A549 (cell line): Measurements from ENCODE around the gene SLCO4A1. TPM values are rescaled to one million over a fixed set of nuclear protein-coding genes. Genes with fewer than 3 reads are reported as not detected.

Source experiments
- ATAC-seq, 2 experiments: fragments of 200-7000 bp in 1 of 2; fragments of >200 bp in 1 of 2; cut with Nextera tagmentation in 1 of 2; cut with Tn5 transposase in 1 of 2; 3 replicates each; pipeline versions ENCODE4 v1.8.0 to v1.9.1; 2018 to 2020; ENCODE audit warnings: mild to moderate bottlenecking in 1 of 2, moderate library complexity in 1 of 2
- CTCF ChIA-PET: fragments of 300-600 bp; sonication (Branson Sonifier 250); formaldehyde crosslinking; extraction: SDS; loops from one replicate; lab custom pipeline; 2021; ENCODE audit warnings: antibody characterized with exemption, inconsistent platforms; lab: Yijun Ruan, JAX
- POLR2A ChIA-PET: fragments of 350-600 bp; formaldehyde crosslinking; extraction: SDS; loops from one replicate; lab custom pipeline; 2021; ENCODE audit warnings: antibody characterized with exemption, inconsistent platforms; lab: Yijun Ruan, JAX
- DNase-seq, 2 experiments: peaks; one replicate each; pipeline versions ENCODE4 v3.0.0 to v3.0.0-alpha.2; 2011 to 2016; ENCODE audit warnings: low read depth in 1 of 2, low spot score in 1 of 2
- FAIRE-seq: peaks from 2 replicates; lab custom pipeline; 2011; peaks lifted over from hg19 to GRCh38; lab: Jason Lieb, UNC
- H3K27ac ChIP-seq, 2 experiments: fragments of >200 bp; sonication (Bioruptor Twin); formaldehyde crosslinking; 3 replicates each; pipeline ENCODE4 v1.5.1; 2016 to 2017
- H3K4me1 ChIP-seq: fragments of >200 bp; sonication (Bioruptor Twin); formaldehyde crosslinking; 3 replicates; pipeline ENCODE4 v1.6.1; 2016
- H3K4me2 ChIP-seq: fragments of >200 bp; sonication (Bioruptor Twin); formaldehyde crosslinking; 3 replicates; pipeline ENCODE4 v1.6.1; 2016
- H3K4me3 ChIP-seq: fragments of >200 bp; sonication (Bioruptor Twin); formaldehyde crosslinking; 3 replicates; pipeline ENCODE4 v1.5.1; 2016
- H3K9me3 ChIP-seq: fragments of >200 bp; sonication (Bioruptor Twin); formaldehyde crosslinking; 3 replicates; pipeline ENCODE4 v1.6.1; 2016
- CHD2 ChIP-seq: fragments of 150-350 bp; IDR thresholded peaks from 2 replicates; pipeline ENCODE4 v1.6.1; 2014; ENCODE audit warnings: low read length; ENCODE audit not compliant: partially characterized antibody
- EHF ChIP-seq: fragments of 250-450 bp; sonication (Bioruptor Pico); IDR thresholded peaks from 2 replicates; pipeline ENCODE4 v1.5.0; 2020; ENCODE audit warnings: mild to moderate bottlenecking
- EHMT2 ChIP-seq: fragments of 200-600 bp; sonication (generic); IDR thresholded peaks from 2 replicates; pipeline ENCODE4 v1.6.1; 2016; ENCODE audit warnings: antibody characterized with exemption, low read depth, mild to moderate bottlenecking, moderate library complexity
- ESRRA ChIP-seq: fragments of 150-350 bp; IDR thresholded peaks from 2 replicates; pipeline ENCODE4 v1.6.1; 2014; ENCODE audit warnings: mild to moderate bottlenecking, low read length, borderline replicate concordance
- FOSB ChIP-seq: fragments of 250-450 bp; sonication (Bioruptor Pico); IDR thresholded peaks from 2 replicates; pipeline ENCODE4 v1.5.0; 2020; ENCODE audit warnings: mild to moderate bottlenecking, moderate library complexity
- FOSL2 ChIP-seq, 2 experiments: fragments of 450-650 bp in 1 of 2; fragments of >200 bp in 1 of 2; sonication (Bioruptor Twin) in 1 of 2; formaldehyde crosslinking; IDR thresholded peaks; 2 replicates each; pipeline versions ENCODE4 v1.5.0 to v1.6.1; 2016 to 2020; ENCODE audit warnings: mild to moderate bottlenecking in 1 of 2, moderate library complexity in 1 of 2
- GATA3 ChIP-seq: IDR thresholded peaks from 2 replicates; pipeline ENCODE4 v1.6.1; 2012; ENCODE audit warnings: borderline replicate concordance
- HEYL ChIP-seq: fragments of 250-450 bp; sonication (Bioruptor Pico); IDR thresholded peaks from 2 replicates; pipeline ENCODE4 v1.8.0; 2021; ENCODE audit warnings: mild to moderate bottlenecking, moderate library complexity
- JUN ChIP-seq, 2 experiments: fragments of >200 bp; sonication (Bioruptor Twin); formaldehyde crosslinking; IDR thresholded peaks; 2 replicates in 1 of 2; 3 replicates in 1 of 2; pipeline ENCODE4 v1.6.1; 2016 to 2017
- NR3C1 ChIP-seq: fragments of >200 bp; sonication (Bioruptor Twin); formaldehyde crosslinking; IDR thresholded peaks from 3 replicates; pipeline ENCODE4 v1.6.1; 2017
- POLR2A ChIP-seq: IDR thresholded peaks from 2 replicates; pipeline ENCODE4 v1.6.1; 2012; ENCODE audit warnings: mild to moderate bottlenecking, low read length
- POLR2AphosphoS2 ChIP-seq: conservative IDR thresholded peaks from 2 replicates; pipeline ENCODE4 v1.6.1; 2012; ENCODE audit warnings: low read length, improper control_type of control experiment, inconsistent platforms
- RAD21 ChIP-seq, 2 experiments: fragments of >200 bp in 1 of 2; sonication (Bioruptor Twin) in 1 of 2; formaldehyde crosslinking in 1 of 2; IDR thresholded peaks in 1 of 2; conservative IDR thresholded peaks in 1 of 2; 2 replicates in 1 of 2; 3 replicates in 1 of 2; pipeline ENCODE4 v1.6.1; 2012 to 2018; ENCODE audit warnings: inconsistent platforms in 1 of 2
- RNF2 ChIP-seq: fragments of 200-600 bp; sonication (generic); IDR thresholded peaks from 2 replicates; pipeline ENCODE4 v1.6.1; 2016; ENCODE audit warnings: low read depth, mild to moderate bottlenecking, antibody characterized with exemption, moderate library complexity, borderline replicate concordance
- SREBF2 ChIP-seq: fragments of 450-650 bp; IDR thresholded peaks from 2 replicates; pipeline ENCODE4 v1.6.1; 2014; ENCODE audit warnings: mild to moderate bottlenecking, moderate library complexity
- ZC3H11A ChIP-seq: fragments of 450-650 bp; IDR thresholded peaks from 2 replicates; pipeline ENCODE4 v1.6.1; 2014; ENCODE audit warnings: antibody characterized with exemption, mild to moderate bottlenecking
- ZFP36 ChIP-seq: fragments of 450-650 bp; IDR thresholded peaks from 2 replicates; pipeline ENCODE4 v1.6.1; 2014; ENCODE audit warnings: borderline replicate concordance; ENCODE audit not compliant: partially characterized antibody
- WGBS: methylation state at CpG from one replicate; pipeline ENCODE4 v1.1.6; 2017; ENCODE audit errors: missing lambda C conversion rate; 5-methylcytosine and 5-hydroxymethylcytosine counted together
- polyA plus RNA-seq, 4 experiments: library from polyadenylated mRNA; depleted of rRNA in 3 of 4; stranded (reverse); fragments of >200 nt; fragmentation: RNase III in 1 of 4; extraction: RNeasy Plus Mini Kit Qiagen cat#74134 plus additional on column Dnase treatment in 1 of 4; gene quantifications; 2 replicates in 3 of 4; 3 replicates in 1 of 4; pipeline ENCODE4 v1.2.3, GENCODE V29; 2011 to 2017
- TF ChIP-seq, protein P1 (sequence below): fragments of 450-650 bp; IDR thresholded peaks from 2 replicates; pipeline ENCODE4 v1.6.1; 2014; ENCODE audit warnings: antibody characterized with exemption
- TF ChIP-seq, protein P2 (sequence below): IDR thresholded peaks from 2 replicates; pipeline ENCODE4 v1.6.1; 2012
- TF ChIP-seq, protein P3 (sequence below): IDR thresholded peaks from 2 replicates; pipeline ENCODE4 v1.6.1; 2012
- TF ChIP-seq, protein P4 (sequence below): fragments of >200 bp; sonication (Bioruptor Twin); formaldehyde crosslinking; IDR thresholded peaks from 3 replicates; pipeline ENCODE4 v1.6.1; 2016
- TF ChIP-seq, protein P5 (sequence below): fragments of >200 bp; sonication (Bioruptor Twin); formaldehyde crosslinking; IDR thresholded peaks from 2 replicates; pipeline ENCODE4 v1.6.1; 2016
- TF ChIP-seq, protein P6 (sequence below): fragments of 250-450 bp; sonication (Bioruptor Pico); IDR thresholded peaks from 2 replicates; pipeline ENCODE4 v1.5.0; 2021; ENCODE audit warnings: mild to moderate bottlenecking, moderate library complexity, borderline replicate concordance

The SLCO4A1 gene
- polyA plus RNA-seq, 2 of the 4 experiments (the other 2 are of a cell fraction), result 1.3 to 11.2 TPM

DNA sequence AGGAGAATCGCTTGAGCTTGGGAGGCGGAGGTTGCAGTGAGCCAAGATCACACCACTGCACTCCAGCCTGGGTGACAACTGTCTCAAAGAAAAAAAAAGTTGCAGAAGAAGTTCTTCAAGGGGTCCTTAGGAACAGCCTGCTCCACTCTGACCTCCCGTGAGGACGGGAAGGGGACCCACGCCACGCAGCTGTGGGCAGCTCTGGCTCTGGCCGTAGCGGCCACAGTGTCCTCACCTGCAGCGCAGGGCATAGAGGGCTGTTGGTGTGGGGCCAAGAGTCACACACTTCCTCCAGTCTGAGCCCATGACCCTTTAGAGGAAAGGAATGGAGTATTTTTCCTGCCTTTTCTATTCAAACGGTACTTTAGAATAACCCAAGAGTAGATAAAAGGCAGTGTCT is 71.7 kb downstream of the SLCO4A1 start:
- ChIA-PET CTCF (interaction anchor here (2.7 kb wide), 1 partner anchor 10 kb away, joined by 8 read pairs; no protein-coding TSS in a partner anchor), POLR2A (no interaction called here)

DNA sequence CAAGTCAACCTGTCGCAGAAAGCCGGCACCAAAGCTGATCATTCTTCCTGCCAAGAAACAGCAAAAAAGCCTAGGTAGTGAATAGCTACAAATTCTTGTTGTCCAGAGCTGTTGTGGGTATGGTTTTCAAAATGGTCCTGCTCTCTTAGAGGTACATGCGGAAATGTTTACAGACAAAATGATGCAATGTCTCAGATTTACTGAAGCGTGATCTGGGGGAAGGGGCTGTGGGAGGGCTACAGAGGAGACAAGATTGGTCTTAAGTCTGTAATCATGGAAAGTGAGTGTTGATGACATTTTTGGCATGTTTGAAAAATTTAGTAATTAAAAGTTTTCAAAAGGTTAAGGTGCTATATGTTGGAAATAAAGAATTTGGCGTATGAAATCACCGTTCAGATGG is 72.5 kb downstream of the SLCO4A1 start:
- Histone ChIP-seq H3K4me1 (peaks cover 5% of the 10 kb centered on the region; the same call in 1 of the 3 replicates), H3K9me3 (no peaks in the 10 kb centered on the region)
- WGBS, result 88% methylated on average over 6 of the region's 6 CpGs

More for the DNA sequence above, 71.7 kb downstream of the SLCO4A1 start:
- H3K4me3 ChIP-seq, result no peak overlapping the region
- H3K4me2 ChIP-seq, result no peak overlapping the region
- H3K9me3 ChIP-seq, result no peaks in the 10 kb centered on the region
- FAIRE-seq (no peak), ATAC-seq (no peak), DNase-seq (no peak)
- 89% methylated on average over 10 of the region's 10 CpGs for WGBS
- H3K27ac ChIP-seq, result no peak overlapping the region
- TF ChIP-seq ESRRA (no peak), EHF (no peak), HEYL (no peak), POLR2A (no peak), ZC3H11A (no peak), EHMT2 (no peak), GATA3 (no peak), NR3C1 (no peak), POLR2AphosphoS2 (no peak)
- TF ChIP-seq, protein P1, sequence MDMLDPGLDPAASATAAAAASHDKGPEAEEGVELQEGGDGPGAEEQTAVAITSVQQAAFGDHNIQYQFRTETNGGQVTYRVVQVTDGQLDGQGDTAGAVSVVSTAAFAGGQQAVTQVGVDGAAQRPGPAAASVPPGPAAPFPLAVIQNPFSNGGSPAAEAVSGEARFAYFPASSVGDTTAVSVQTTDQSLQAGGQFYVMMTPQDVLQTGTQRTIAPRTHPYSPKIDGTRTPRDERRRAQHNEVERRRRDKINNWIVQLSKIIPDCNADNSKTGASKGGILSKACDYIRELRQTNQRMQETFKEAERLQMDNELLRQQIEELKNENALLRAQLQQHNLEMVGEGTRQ, result no peak
- TF ChIP-seq, protein P2, sequence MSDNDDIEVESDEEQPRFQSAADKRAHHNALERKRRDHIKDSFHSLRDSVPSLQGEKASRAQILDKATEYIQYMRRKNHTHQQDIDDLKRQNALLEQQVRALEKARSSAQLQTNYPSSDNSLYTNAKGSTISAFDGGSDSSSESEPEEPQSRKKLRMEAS, result no peak
- peaks cover 5% of the 10 kb centered on the region; the same call in 1 of the 3 replicates for H3K4me1 ChIP-seq

DNA sequence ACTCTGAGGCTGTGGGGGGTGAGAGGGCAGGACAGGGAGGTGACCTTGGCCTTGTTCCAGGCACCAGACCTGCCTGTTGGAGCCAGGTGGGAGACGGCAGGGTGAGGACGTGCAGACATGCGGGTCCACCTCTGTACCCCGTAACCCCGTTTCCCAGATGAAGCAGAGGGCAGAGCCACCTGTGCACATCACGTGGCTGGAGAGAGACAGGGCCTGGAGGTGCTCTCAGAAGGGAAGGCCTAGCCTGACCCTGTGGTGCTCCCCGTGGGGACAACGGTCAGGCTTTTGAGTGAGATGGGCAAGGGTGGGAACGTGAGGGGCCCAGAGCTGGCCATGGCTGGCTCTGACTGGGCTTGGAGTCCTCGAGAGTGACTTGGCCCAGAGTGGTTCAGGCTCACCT is 72.9 kb downstream of the SLCO4A1 start:
- Histone ChIP-seq H3K4me2 (no peak overlapping the region), H3K4me1 (peaks cover 5% of the 10 kb centered on the region; the same call in 1 of the 3 replicates), H3K9me3 (no peaks in the 10 kb centered on the region), H3K4me3 (no peak overlapping the region), H3K27ac (no peak overlapping the region)
- DNase-seq, result no peak
- POLR2A ChIA-PET, result no interaction called here
- FAIRE-seq, result no peak
- 59% methylated on average over 9 of the region's 10 CpGs for WGBS
- TF ChIP-seq JUN (IDR thresholded peaks at IDR 0.05), result no peak
- TF ChIP-seq CHD2, result no peak
- no peak for TF ChIP-seq RAD21 (conservative IDR thresholded peaks at IDR 0.05 in 1 of 2, IDR thresholded peaks at IDR 0.05 in 1 of 2)
- CTCF ChIA-PET, result interaction anchor here (1.1 to 2.7 kb wide), 3 partner anchors 8 to 17 kb away, joined by 3 to 8 read pairs (median 4); no protein-coding TSS in a partner anchor
- ATAC-seq, result no peak

More for the DNA sequence above, 72.5 kb downstream of the SLCO4A1 start:
- H3K4me2 ChIP-seq, result no peak overlapping the region
- no peak for TF ChIP-seq ZFP36
- no peak overlapping the region for H3K4me3 ChIP-seq
- DNase-seq (no peak), ATAC-seq (no peak), FAIRE-seq (no peak)
- H3K27ac ChIP-seq, result no peak overlapping the region
- POLR2A ChIA-PET, result no interaction called here
- CTCF ChIA-PET, result interaction anchor here (1.1 to 2.7 kb wide), 3 partner anchors 9 to 17 kb away, joined by 3 to 8 read pairs (median 4); no protein-coding TSS in a partner anchor

DNA sequence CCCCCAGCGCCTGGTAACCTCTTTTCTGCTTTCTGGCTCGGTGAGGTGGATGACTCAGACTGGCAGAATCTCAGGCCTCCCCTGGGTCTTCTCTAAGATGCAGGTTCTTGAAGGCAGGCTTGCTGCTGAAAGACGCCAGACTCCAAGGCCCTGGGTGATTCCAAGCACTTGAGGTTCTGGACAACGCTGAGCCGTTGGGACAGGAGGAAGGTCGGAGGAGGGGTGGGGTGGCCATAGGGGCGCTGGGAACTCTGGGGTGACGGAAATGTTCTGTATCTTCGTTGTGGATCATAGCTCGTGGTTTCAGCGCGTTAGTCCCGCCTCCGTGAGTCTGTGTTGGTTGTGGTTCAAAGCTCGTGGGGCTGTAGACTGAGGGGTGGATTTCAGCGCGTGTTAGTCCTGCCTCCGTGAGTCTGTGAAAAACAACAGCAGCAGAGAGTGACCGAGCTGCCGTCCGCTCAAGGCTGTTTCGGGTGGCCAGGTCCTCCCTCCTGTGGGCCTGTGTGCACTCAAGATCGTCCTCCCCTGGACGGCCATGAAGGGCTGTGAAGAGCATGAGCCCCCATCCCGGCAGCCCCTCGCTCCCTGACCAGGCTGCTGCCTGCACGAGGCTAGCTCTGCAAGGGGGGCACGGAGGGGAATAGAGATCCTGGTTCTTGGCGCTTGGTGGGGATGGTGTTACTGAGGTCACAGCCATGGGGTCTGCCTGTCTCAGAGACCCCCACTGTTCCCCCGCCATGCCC is 74.1 kb downstream of the SLCO4A1 start:
- ChIA-PET POLR2A (no interaction called here), CTCF (interaction anchor here (0.5 to 5.1 kb wide), 7 partner anchors 9 to 74 kb away, joined by 3 to 22 read pairs (median 7); partner anchors contain the start of gene NTSR1)
- ATAC-seq, result no peak; a peak in 1 of 6 replicates
- FAIRE-seq, result no peak
- 53% methylated on average over 23 of the region's 30 CpGs for WGBS
- H3K4me1 ChIP-seq, result no peaks in the 10 kb centered on the region; the same call in 2 of the 3 replicates
- no peak overlapping the region for H3K4me2 ChIP-seq
- no peak overlapping the region for H3K27ac ChIP-seq
- peaks cover 11% of the 10 kb centered on the region; the same call in 2 of the 3 replicates for H3K9me3 ChIP-seq
- no peak overlapping the region for H3K4me3 ChIP-seq
- no peak for DNase-seq
- TF ChIP-seq CHD2 (no peak), RNF2 (no peak), FOSB (CRISPR knock-in tag) (no peak), SREBF2 (no peak), GATA3 (no peak), ZFP36 (no peak), FOSL2 (IDR thresholded peaks at IDR 0.05) (no peak), FOSL2 (CRISPR knock-in tag; IDR thresholded peaks at IDR 0.05) (no peak), NR3C1 (no peak)
- TF ChIP-seq, protein P3, sequence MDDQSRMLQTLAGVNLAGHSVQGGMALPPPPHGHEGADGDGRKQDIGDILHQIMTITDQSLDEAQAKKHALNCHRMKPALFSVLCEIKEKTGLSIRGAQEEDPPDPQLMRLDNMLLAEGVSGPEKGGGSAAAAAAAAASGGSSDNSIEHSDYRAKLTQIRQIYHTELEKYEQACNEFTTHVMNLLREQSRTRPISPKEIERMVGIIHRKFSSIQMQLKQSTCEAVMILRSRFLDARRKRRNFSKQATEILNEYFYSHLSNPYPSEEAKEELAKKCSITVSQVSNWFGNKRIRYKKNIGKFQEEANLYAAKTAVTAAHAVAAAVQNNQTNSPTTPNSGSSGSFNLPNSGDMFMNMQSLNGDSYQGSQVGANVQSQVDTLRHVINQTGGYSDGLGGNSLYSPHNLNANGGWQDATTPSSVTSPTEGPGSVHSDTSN, result no peak
- TF ChIP-seq, protein P4, sequence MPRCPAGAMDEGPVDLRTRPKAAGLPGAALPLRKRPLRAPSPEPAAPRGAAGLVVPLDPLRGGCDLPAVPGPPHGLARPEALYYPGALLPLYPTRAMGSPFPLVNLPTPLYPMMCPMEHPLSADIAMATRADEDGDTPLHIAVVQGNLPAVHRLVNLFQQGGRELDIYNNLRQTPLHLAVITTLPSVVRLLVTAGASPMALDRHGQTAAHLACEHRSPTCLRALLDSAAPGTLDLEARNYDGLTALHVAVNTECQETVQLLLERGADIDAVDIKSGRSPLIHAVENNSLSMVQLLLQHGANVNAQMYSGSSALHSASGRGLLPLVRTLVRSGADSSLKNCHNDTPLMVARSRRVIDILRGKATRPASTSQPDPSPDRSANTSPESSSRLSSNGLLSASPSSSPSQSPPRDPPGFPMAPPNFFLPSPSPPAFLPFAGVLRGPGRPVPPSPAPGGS, result no peak
- TF ChIP-seq, protein P5, sequence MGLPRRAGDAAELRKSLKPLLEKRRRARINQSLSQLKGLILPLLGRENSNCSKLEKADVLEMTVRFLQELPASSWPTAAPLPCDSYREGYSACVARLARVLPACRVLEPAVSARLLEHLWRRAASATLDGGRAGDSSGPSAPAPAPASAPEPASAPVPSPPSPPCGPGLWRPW, result no peak
- TF ChIP-seq, protein P6, sequence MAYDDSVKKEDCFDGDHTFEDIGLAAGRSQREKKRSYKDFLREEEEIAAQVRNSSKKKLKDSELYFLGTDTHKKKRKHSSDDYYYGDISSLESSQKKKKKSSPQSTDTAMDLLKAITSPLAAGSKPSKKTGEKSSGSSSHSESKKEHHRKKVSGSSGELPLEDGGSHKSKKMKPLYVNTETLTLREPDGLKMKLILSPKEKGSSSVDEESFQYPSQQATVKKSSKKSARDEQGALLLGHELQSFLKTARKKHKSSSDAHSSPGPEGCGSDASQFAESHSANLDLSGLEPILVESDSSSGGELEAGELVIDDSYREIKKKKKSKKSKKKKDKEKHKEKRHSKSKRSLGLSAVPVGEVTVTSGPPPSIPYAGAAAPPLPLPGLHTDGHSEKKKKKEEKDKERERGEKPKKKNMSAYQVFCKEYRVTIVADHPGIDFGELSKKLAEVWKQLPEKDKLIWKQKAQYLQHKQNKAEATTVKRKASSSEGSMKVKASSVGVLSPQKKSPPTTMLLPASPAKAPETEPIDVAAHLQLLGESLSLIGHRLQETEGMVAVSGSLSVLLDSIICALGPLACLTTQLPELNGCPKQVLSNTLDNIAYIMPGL (CRISPR knock-in tag), result no peak
